Stimulated activated CD4-positive, alpha-beta T cell treated with anti-CD3 and anti-CD28 coated beads, Interleukin-15, amount 100 ng/mL, for 48 hours (primary cell): Measurements from ENCODE around the gene SLC28A3.
"Not testable (repeated sequence)": the region's sequence is repeated elsewhere in the genome, so short reads cannot be mapped to it uniquely, and the experiment has no call there.

Experiments
- DNase-seq, 2 donors: peaks; one replicate each; pipeline ENCODE4 v3.0.0-alpha.2; 2020; ENCODE audit warnings: low read depth in 2 of 2

The SLC28A3 gene, protein sequence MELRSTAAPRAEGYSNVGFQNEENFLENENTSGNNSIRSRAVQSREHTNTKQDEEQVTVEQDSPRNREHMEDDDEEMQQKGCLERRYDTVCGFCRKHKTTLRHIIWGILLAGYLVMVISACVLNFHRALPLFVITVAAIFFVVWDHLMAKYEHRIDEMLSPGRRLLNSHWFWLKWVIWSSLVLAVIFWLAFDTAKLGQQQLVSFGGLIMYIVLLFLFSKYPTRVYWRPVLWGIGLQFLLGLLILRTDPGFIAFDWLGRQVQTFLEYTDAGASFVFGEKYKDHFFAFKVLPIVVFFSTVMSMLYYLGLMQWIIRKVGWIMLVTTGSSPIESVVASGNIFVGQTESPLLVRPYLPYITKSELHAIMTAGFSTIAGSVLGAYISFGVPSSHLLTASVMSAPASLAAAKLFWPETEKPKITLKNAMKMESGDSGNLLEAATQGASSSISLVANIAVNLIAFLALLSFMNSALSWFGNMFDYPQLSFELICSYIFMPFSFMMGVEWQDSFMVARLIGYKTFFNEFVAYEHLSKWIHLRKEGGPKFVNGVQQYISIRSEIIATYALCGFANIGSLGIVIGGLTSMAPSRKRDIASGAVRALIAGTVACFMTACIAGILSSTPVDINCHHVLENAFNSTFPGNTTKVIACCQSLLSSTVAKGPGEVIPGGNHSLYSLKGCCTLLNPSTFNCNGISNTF

DNA sequence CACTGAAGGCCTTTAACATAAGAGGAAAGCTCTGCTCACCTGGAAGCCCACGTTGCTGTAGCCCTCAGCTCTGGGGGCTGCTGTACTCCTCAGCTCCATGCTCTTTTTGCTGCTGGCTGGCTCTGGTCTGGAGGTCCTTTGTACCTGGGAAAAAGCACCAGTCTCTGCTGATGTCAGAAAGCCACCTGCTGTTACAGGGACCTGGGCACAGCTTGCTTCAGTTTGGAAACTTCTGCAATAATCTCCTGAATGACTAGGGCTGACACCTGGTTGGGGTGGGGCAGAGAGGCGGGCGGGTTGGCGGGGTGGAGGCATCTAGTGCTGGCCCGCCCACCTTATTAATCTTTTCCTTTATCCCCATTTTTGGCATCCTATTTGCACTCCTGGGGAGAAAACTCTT is at the start of gene SLC28A3:
SLC28A3 (minus strand) TSS at position 224 of the 400 bp plus-strand sequence; CDS start at position 99, 125 bp downstream.
- DNase-seq, result no peak

DNA sequence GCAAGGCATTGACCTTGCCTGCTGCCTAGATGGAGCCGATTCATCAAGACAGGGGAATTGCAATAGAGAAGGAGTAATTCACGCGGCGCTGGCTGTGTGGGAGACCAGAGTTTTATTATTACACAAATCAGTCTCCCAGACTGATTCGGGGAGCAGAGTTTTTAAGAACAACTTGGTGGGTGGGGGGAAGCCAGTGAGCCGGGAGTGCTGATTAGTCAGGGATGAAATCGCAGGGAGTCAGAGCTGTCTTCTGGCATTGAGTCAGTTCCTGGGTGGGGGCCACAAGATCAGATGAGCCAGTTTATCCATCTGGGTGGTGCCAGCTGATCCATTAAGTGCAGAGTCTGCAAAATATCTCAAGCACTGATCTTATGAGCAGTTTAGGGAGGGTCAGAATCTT is 49.7 kb upstream of the SLC28A3 start:
- DNase-seq, result peak; percentile 33 to 38

DNA sequence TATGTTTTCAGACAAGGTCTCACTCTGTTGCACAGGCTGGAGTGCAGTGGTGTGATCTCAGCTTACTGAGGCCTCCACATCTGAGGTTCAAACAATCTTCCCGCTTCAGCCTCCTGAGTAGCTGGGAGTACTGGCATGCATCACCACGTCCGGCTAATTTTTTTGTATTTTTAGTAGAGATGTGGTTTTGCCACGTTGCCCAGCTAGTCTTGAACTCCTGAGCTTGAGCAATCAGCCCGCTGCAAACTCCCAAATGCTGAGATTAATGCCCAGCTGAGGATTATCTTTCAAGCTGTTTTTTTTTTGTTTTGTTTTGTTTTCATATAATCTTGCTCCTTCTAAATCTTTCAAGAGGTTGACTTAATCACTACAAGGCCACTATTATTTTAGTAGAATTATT is 47.3 kb upstream of the SLC28A3 start:
- DNase-seq, result no peak

DNA sequence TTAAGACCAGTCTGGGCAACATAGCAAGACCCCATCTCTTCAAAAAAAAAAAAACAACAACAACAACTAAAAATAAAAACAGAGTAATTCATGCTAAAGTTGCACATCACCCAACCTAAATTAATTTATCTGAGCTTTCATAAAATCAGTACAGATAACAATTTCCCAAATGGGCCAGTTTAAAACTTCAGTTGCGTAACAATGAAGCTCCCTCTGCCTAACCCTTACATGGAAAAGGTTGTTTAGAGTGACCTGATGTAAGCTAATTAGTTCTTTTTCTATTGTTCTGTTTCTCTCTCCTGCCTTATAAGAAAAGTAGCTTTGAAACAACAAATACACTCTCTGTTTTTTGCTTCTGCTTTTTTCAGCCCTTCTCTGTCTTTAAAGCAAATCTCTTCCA is 46.2 kb upstream of the SLC28A3 start:
- no peak for DNase-seq

DNA sequence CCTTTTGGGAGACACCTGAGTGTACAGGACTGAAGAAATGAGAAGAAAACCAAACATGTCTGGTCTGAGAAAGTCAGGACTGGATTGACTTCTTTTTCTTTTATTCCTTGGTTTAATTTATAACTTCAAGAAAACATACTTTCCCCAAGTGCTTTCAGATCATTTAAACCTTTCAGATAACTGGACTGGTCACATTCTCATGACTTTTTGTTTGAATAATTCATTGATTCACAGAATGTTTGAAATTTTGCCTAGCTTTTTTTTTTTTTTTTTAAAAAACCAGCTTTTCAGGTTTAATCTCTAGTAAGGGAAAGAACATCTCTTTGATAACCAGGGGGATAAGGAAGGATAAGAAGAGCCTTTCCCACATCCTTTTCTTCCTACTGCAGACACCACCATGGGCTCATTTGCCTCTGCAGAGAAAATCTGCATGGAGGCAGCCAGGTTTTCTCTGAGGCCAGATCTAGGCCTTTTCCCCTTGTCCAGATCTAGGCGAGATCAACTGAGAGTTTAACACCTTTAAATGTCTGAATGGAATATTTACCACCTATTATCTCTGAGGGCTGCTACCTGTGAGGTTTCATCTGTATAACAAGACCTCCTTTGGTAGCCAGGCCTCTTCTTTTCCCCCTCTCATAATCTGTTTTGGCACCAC is 45.0 kb upstream of the SLC28A3 start:
- DNase-seq, result no peak

DNA sequence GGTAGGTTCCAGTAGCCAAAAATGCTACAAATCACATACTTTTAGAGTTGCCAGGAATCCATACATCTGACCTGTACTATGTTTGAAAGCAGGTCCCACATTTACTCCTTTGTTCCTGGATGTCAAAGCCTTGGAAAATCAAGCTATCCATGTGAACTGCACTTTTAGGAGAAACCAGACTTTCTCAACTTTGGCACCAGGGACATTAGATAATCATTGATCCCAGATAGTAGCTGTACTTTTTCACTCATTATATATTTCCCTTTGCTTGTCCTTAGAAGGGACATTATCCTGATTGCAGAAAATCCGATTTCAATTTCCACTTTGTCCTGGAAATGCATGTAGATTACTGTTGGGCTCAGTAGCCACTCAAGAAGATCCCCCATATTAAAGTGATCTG is 44.1 kb upstream of the SLC28A3 start:
- DNase-seq, result no peak

DNA sequence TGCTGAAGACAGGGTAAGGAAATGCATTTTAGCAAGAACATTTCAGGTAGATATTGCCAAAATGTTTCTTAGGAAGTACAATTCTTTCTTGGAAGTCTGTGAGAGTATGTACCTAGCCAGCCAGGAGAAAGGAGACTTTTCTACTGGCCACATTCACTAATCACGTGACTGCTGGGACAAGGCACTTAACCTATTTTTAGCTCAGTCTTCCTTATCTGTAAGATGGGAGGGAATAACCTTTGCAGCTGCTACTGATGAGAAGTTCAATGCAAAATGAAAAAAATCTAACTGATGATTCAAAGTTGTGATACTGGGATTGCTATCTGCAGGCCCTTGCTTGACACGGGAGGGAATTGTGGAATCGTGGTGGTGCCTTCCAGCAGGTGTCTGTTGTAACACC is 42.6 kb upstream of the SLC28A3 start:
- no peak for DNase-seq

DNA sequence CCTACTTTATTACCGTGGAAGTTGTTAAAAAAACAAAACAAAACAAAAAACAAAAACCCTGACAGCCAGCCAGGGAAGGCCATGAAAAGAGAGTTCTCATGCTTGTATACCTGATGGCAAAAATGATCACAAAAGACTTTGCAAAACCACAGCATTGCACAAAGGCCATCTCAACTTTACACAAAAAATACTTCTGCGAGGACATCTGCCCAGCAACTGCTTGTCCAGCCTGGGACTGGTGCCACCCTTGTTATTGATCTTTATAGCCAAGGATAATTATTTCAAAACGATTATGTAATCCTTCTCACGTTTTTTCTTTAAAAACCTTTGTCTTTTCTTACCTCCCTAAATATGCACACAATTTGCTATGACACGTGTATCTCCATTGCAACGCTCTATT is 42.2 kb upstream of the SLC28A3 start:
- no peak for DNase-seq

DNA sequence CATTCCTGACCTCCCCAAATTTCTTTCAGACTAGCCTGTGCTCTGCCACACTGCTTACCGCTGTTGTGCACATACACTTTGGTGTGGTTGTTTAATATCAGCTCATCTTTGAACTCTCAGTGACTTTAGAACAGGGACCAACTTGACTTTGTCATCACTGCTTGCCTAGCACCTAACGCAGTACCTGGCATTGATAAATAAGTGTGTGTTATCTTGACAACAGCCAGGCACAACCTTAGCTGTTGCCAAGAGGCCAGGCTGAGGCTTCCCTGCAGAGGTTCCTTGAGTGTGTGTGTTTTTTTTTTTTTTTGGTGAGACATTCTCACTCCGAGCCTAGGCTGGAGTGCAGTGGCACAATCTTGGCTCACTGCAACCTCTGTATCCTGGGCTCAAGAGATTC is 41.0 kb upstream of the SLC28A3 start:
- no peak for DNase-seq

DNA sequence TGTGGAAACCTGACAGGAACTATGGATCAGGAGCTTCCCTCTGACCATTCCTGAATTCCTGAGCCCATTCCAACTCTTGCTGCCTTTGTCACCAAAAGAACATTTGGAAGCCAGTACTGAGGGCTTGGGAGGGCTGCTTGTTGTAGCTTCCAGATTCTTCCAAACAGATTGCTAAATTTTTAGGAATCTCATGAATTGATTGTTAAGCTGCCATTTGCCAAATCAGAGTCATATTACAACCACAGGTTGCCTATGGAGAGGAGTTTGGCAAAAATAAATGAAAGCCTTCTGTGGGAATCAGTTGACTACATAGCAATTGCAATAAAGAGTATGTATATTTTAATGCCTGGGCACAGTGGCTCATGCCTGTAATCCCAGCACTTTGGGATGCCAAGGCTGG is 39.2 kb upstream of the SLC28A3 start:
- DNase-seq, result no peak

DNA sequence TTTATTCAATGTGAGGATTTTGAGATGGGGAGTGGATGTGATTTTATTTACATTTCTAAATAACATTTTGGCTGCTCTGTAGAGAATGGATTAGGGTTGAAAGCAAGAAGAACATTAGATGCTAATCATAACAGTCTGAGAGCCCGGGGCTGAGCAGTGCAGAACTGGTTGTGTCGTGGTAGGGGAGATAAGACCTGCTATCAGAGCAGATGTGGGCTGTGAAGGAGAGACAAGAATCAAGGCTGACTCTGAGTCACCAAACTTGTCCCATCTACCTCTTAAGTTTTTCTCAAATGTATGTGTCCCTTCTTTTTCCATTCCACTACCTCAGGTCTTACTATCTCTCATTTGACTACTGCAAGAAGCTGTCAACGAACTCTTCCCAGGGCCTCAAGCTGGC is 35.4 kb upstream of the SLC28A3 start:
- DNase-seq, result no peak

DNA sequence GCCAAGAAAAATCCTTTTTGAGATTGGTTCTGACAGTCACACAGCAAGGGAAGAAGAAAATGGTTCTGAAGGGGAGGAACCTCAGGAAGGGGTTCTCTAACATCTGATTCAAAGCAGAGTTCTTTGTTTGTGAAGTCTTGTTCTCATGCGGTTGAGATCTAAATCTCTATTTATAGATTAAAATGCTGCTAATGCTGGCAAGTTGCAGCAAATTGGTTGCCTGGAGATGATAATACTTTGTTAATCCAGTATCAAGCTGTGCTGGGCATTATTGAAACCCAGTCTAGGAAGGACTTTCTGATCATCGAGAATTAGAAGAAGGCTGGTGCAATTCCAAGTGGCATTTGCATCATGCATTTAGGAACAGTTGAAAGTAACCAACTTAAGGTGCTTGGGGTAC is 34.0 kb upstream of the SLC28A3 start:
- DNase-seq, result no peak

DNA sequence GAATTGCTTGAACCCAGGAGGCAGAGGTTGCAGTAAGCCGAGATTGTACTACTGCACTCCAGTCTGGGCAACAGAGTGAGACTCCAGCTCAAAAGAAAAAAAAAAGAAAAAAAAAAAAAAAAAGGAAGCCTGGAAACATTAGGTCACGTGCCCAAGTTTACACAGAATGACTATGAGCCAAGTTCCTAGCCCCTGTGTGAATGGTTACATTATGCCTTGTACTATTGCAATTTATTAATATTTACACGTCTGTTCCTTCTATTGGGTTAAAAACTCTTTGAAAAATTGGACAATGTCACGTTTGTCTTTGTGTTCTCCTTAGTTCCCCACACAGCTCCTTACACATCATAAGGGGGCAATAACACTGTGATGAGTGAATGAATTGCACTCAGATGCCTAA is 33.5 kb upstream of the SLC28A3 start:
- no peak for DNase-seq

DNA sequence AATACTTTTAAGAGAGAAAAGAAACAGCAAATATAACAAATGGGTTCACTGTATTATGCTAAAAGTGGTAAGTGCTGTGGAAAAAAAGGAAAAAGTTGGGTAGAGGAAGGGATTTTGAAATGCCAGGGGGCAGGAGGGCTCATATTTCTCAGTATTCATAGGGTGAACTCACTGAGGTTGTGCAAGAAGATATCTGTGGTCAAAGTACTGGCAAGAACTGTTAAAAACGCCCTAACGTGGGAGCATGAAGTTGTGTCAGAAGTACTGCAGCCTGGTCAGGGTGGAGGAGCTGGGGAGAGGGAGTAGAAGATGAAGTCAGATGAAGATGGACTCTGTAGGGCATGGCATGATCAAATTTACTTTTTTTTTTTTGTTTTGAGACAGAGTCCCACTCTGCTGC is 31.2 kb upstream of the SLC28A3 start:
- DNase-seq, result no peak

DNA sequence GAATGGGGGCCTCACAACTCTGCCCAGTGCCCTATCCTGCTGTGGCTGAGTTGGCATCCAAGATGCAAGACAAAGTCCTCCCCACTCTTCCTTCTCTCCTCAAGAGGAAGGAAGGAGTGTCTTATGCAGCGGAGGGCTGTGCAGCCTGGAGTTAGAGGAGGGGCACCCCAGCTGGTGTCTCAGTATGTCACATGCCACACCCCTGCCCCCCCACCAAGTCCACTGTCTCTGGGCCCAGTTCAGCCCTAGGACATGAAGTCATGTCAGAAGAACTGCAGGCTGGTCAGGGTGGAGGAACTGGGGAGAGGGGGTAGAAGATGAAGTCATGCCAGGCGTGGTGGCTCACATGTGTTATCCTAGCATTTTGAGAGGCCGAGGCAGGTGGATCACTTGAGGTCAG is 28.0 kb upstream of the SLC28A3 start:
- no peak for DNase-seq

DNA sequence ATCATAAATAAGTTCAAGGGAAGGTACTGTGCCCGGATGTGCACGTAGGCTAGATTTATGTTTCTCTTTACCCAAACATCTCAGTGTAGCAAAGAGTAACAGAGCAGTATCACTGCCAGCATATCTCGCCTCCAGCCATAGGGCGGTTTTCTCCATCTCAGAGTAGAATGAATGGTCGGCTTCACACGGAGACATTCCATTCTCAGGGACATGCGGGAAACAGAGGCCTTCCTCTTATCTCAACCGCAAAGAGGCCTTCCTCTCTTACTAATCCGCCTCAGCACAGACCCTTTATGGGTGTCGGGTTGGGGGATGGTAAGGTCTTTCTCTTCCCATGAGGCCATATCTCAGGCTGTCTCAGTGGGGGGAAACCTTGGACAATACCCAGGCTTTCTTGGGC is 27.2 kb upstream of the SLC28A3 start:
- not testable (repeated sequence) for DNase-seq

DNA sequence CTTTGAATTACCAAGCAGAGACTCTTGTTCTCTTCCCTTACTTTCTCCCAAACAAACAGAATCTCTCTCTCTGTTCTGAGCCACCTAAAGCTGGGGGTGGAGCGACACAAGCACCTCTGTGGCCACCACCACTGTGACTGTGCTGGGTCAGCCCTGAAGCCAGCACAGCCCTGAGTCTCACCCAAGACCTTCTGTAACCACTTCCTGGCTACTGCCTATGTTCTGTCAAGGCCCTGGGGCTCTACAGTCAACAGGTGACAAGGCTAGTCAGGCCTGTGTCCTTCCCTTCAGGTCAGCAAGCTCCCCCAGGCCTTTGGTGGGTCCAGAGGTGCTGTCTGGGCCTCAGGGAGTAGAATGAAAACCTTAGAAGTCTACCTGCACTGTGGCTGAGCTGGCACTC is 26.1 kb upstream of the SLC28A3 start:
- DNase-seq, result no peak

DNA sequence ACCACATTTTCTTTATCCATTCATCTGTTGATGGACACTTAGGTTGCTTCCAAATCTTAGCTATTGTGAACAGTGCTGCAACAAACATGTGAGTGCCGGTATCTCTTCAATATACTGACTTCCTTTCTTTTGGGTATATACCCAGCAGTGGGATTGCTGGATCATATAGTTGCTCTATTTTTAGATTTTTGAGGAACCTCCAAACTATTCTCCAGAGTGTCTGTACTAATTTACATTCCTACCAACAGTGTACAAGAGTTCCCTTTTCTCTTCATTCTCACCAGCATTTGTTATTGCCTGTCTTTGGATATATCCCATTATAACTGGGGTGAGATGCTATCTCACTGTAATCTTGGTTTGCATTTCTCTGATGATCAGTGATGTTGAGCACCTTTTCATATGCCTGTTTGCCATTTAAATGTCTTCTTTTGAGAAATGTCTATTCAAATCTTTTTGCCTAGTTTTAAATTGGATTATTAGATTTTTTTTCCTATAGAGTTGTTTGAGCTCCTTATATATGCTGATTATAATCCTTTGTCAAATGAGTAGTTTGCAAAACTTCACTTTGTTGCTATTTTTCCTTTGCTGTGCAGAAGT is 24.4 kb upstream of the SLC28A3 start:
- not testable (repeated sequence) for DNase-seq

DNA sequence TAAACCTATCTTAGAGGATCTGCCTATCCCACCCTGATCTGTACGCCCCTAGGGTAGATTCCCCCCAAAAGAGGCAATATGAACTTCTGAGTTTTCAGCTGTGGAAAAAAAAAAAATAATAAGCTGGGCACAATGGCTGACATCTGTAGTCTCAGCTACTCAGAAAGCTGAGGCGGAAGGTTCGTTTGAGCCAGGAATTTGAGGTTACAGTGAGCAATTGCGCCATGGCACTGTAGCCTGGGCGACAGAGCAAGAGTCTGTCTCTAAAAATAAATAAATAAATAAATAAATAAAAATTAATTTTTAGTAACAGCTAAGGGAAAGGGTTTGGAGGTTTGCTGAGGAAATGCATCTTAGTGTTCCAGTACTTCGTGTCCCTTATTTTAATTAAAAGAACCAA is 21.1 kb upstream of the SLC28A3 start:
- no peak for DNase-seq

DNA sequence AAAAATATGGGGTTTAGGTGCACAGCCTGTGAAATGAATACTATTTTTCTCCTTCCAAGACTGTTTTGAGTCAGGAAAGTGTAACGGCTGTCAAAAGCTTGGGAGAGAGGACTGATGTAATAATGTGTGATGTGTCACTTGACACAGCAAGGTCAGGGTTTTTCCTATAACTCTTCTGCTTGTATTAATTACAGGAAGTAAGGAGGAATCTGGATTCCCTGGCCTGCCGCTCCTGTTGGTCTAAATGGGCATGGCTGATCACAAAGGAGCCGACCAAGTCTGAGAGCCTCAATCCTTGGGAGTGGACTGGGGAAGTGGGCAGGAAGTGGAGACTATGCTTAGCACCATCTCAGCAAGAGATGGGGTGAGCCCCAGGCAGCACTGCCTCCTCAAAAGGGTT is 16.7 kb upstream of the SLC28A3 start:
- no peak for DNase-seq

DNA sequence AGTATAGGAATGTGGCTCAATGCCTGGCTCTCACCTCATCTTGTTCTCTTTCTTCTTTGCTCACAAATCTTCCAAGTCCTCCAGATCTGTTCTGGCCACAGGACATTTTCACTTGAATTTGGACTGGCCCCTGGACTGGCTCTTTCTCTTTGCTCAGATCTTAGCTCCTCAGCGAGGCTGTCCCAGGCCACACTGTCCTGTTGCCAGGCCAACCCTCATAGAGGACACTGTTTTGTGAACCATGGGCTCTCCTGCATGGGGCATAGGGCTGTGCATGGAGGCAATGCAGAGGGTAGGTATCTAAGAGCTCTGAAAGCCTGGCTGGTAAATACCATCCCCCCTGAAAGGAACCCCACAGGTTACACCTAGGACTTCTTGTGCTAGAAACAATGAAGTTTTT is 13.5 kb upstream of the SLC28A3 start:
- no peak for DNase-seq

DNA sequence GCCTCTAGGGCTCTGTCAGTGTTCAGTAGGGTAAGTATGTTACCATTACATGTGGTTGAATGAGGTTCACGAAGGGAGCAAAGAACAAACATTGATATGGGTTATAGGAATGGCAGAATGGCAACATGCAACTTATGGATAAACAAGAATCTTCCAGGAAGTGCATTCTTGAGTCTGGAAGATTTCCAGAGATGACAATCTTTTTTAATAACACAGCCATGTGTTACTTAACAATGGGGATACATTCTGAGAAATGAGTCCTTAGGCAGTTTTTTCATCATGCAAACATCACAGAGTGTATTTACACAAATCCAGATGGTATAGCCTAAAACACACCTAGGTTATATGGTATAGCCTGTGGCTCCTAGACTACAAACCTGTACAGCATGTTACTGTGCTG is 9.1 kb upstream of the SLC28A3 start:
- no peak for DNase-seq

DNA sequence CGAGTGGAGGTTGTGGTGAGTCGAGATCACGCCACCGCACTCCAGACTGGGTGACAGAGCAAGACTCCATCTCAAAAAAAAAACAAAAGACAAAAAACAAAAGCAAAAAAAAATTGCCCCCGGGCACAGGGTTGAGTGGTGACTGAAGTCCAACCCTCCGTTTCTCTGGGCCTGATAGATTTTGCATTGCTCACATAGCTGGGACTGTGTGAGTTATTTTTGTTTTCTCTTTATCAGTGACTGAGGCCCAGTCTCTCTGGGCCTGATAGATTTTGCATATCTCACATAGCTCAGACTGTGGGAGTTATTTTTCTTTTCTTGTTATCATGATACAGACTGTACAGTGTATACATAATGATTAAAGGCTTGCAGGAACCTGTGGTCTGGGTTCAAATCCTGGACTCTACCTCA is 2.6 kb upstream of the SLC28A3 start:
- no peak for DNase-seq
